Naive B cell (primary cell): ENCODE results near the gene BSND. TPM values are rescaled to one million over a fixed set of nuclear protein-coding genes. Genes with fewer than 3 reads are reported as not detected.

ENCODE experiments used
- ATAC-seq, 2 donors: fragments of 150-1000 bp; cut with Tn5 transposase; 2 replicates each; pipeline ENCODE4 v1.10.0; 2021; ENCODE audit warnings: low read depth in 2 of 2, mild to moderate bottlenecking in 2 of 2, moderate library complexity in 2 of 2
- DNase-seq: peaks from one replicate; pipeline ENCODE4 v3.0.0; 2022
- H3K27ac Mint-ChIP-seq, 6 donors: one replicate each; pipeline ENCODE4 v1.8.0; 2020 to 2022; ENCODE audit warnings: mild to moderate bottlenecking in 6 of 6, mixed read lengths in 6 of 6, moderate library complexity in 5 of 6, inconsistent platforms in 2 of 6
- H3K27me3 Mint-ChIP-seq, 3 donors: one replicate each; pipeline ENCODE4 v1.8.0; 2021 to 2022; ENCODE audit warnings: mixed read lengths in 3 of 3, mild to moderate bottlenecking in 1 of 3
- H3K36me3 Mint-ChIP-seq, 2 donors: one replicate each; pipeline ENCODE4 v1.8.0; 2020 to 2022; ENCODE audit warnings: mixed read lengths in 2 of 2, inconsistent platforms in 1 of 2, mild to moderate bottlenecking in 1 of 2
- H3K4me1 Mint-ChIP-seq, 3 donors: one replicate each; pipeline ENCODE4 v1.8.0; 2020 to 2022; ENCODE audit warnings: mixed read lengths in 3 of 3, inconsistent platforms in 1 of 3, mild to moderate bottlenecking in 1 of 3, moderate library complexity in 1 of 3
- H3K4me3 Mint-ChIP-seq, 8 donors: one replicate each; pipeline ENCODE4 v1.8.0; 2020 to 2022; ENCODE audit warnings: mild to moderate bottlenecking in 8 of 8, mixed read lengths in 8 of 8, moderate library complexity in 8 of 8, inconsistent platforms in 2 of 8
- H3K9me3 Mint-ChIP-seq, 7 donors: one replicate each; pipeline ENCODE4 v1.8.0; 2020 to 2022; ENCODE audit warnings: mixed read lengths in 7 of 7, mild to moderate bottlenecking in 5 of 7, inconsistent platforms in 2 of 7, moderate library complexity in 1 of 7
- polyA plus RNA-seq, 6 donors: library from polyadenylated mRNA; unstranded; fragments of 300-500 nt; fragmentation: Illumina TruSeq; gene quantifications; one replicate each; pipeline ENCODE4 v1.2.3, GENCODE V29; 2021; ENCODE audit warnings: low read depth in 6 of 6

Gene BSND
- polyA plus RNA-seq, 6 donors from 2014 or later = not detected

DNA sequence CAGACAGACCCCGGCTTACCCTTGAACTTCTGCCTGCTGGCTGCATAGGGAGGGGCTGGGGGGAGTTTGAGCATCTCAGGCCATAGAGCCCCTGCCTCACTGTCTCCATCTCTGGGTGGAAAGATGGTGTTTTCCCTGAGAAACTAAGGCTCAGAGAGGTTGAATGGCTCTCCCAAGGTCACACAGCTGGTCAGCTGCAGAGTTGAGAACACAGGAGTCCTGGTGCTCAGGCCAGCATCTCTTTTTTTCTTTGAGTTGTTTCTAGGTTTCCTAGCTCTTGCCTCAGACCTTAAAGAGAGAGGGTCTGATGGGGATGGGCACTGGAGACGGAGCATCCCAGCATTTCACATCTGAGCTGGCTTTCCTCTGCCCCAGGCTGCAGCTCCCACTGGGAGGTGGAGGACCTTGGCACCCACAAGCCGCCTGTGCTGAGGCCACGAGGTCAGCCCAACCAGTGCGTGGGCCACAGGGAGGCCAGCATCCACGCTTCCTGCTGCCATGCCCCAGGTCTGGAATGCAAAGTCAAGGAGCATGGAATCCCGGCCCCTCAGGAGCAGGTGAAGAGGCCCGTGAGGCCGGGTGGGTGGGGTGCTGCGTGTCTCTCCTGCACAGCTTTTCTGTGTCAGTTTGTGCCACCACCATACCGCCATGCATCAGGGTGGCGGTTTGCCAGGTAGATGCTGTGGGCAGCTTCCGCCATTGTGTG is 62.4 kb downstream of the BSND start:
- no peaks in the 10 kb centered on the region for H3K27me3 Mint-ChIP-seq
- no peak for ATAC-seq
- H3K9me3 Mint-ChIP-seq = no peaks in the 10 kb centered on the region

More for the DNA sequence above, 62.4 kb downstream of the BSND start:
- Mint-ChIP-seq H3K4me1 (peaks cover 0 to 2% (median 0%) of the 10 kb centered on the region in 3 donors), H3K27ac (no peak overlapping the region), H3K4me3 (no peak overlapping the region), H3K36me3 (no peaks in the 10 kb centered on the region)
- DNase-seq = no peak

Other genes starting within 250 kb of the BSND start
- gene PARS2, start 234.4 kb upstream of the BSND start, polyA plus RNA-seq = 1 to 10 TPM in 5 of 6 donors, not detected in 1; 1.9 to 3.7 (median 3.3) TPM
- 1 to 10 TPM in 3 of 6 donors, under 1 TPM in 2, not detected in 1; 0.41 to 2.0 (median 1.1) TPM for gene TTC22, start 197.6 kb upstream of the BSND start, polyA plus RNA-seq
- gene DHCR24, start 111.7 kb upstream of the BSND start, polyA plus RNA-seq = 1 to 10 TPM in 3 of 6 donors, under 1 TPM in 2, not detected in 1; 0.21 to 8.3 (median 1.1) TPM
- gene TMEM61, start 18.3 kb upstream of the BSND start, polyA plus RNA-seq = not detected
- not detected for gene PCSK9, start 40.6 kb downstream of the BSND start, polyA plus RNA-seq
- 10 to 100 TPM in 1 of 6 donors, 1 to 10 TPM in 5; 4.6 to 15.2 (median 8.5) TPM for gene USP24, start 216.4 kb downstream of the BSND start, polyA plus RNA-seq